Choroid plexus epithelial cell (primary cell): ENCODE measurements around the gene ROR2.

Experiments used
- DNase-seq: peaks from one replicate; pipeline ENCODE4 v3.0.0-alpha.2; 2010; ENCODE audit warnings: low read depth
- H3K4me3 ChIP-seq: 2 replicates; pipeline ENCODE4 v1.5.1; 2011; ENCODE audit warnings: low read depth, mild to moderate bottlenecking, control low read depth, low read length, moderate library complexity
- CTCF ChIP-seq: conservative IDR thresholded peaks from 2 replicates; pipeline ENCODE4 v1.5.1; 2011; ENCODE audit warnings: low read depth, mild to moderate bottlenecking, control low read depth, inconsistent platforms, low read length, moderate library complexity

Gene ROR2

GRCh38 chr9:91935805-91936514 is 14.1 kb downstream of the ROR2 start:
- no peak for TF ChIP-seq CTCF
- no peak for DNase-seq
- H3K4me3 ChIP-seq, result no peak overlapping the region

- DNase-seq, result no peak
- no peak for TF ChIP-seq CTCF
- no peak overlapping the region for H3K4me3 ChIP-seq
Observed at GRCh38 chr9:91935066-91935749, 14.8 kb downstream of the ROR2 start.

GRCh38 chr9:91934654-91935053 is 15.4 kb downstream of the ROR2 start:
- H3K4me3 ChIP-seq, result no peak overlapping the region
- no peak for DNase-seq
- no peak for TF ChIP-seq CTCF

GRCh38 chr9:91933556-91934352 is 16.3 kb downstream of the ROR2 start:
- DNase-seq, result peak; percentile 77
- H3K4me3 ChIP-seq, result no peak overlapping the region
- TF ChIP-seq CTCF, result no peak

GRCh38 chr9:91930475-91930874 is 19.6 kb downstream of the ROR2 start:
- DNase-seq, result peak; percentile 54
- TF ChIP-seq CTCF, result no peak
- H3K4me3 ChIP-seq, result no peak overlapping the region

GRCh38 chr9:91929331-91929730 is 20.7 kb downstream of the ROR2 start:
- DNase-seq, result no peak
- no peak for TF ChIP-seq CTCF

More at GRCh38 chr9:91929331-91929730, 20.7 kb downstream of the ROR2 start:
- H3K4me3 ChIP-seq, result no peak overlapping the region
